C4-2B (cell line): ENCODE results near the gene SREBF1.
A peak's percentile ranks its signal among the peaks of the same experiment; 100 is the strongest.

Experiments used
- H3K27ac ChIP-seq: fragments of 450-650 bp; 2 replicates; pipeline ENCODE4 v1.5.1; 2017
- ZFX ChIP-seq: fragments of 450-650 bp; IDR thresholded peaks from 2 replicates; pipeline ENCODE4 v1.6.1; 2017
- TF ChIP-seq, protein P1 (sequence below): fragments of 450-650 bp; conservative IDR thresholded peaks from 2 replicates; pipeline ENCODE4 v1.5.1; 2017; ENCODE audit warnings: mild to moderate bottlenecking

Gene SREBF1

DNA sequence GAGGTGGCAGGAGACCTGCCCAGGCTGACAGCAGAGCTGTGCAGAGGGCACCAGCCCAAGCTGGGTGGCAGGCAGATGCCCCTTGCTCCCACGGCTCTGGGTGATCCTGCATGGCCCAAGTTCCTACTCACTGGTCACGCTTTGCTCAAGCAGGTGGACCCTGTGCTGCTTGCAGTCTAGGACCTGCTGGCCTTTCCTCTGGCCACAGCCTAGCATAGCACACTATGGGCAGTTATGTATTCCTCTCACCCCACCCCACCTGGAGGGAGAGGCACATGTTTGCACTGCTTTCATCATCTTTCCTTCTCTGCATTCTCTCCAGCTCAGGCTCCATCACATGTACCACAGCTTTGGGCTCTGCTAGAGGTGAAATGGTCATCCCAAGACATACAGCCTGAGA is 19.6 kb upstream of the SREBF1 start:
- TF ChIP-seq, protein P1, sequence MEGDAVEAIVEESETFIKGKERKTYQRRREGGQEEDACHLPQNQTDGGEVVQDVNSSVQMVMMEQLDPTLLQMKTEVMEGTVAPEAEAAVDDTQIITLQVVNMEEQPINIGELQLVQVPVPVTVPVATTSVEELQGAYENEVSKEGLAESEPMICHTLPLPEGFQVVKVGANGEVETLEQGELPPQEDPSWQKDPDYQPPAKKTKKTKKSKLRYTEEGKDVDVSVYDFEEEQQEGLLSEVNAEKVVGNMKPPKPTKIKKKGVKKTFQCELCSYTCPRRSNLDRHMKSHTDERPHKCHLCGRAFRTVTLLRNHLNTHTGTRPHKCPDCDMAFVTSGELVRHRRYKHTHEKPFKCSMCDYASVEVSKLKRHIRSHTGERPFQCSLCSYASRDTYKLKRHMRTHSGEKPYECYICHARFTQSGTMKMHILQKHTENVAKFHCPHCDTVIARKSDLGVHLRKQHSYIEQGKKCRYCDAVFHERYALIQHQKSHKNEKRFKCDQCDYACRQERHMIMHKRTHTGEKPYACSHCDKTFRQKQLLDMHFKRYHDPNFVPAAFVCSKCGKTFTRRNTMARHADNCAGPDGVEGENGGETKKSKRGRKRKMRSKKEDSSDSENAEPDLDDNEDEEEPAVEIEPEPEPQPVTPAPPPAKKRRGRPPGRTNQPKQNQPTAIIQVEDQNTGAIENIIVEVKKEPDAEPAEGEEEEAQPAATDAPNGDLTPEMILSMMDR = no peak
- TF ChIP-seq ZFX = no peak
- no peak overlapping the region for H3K27ac ChIP-seq

DNA sequence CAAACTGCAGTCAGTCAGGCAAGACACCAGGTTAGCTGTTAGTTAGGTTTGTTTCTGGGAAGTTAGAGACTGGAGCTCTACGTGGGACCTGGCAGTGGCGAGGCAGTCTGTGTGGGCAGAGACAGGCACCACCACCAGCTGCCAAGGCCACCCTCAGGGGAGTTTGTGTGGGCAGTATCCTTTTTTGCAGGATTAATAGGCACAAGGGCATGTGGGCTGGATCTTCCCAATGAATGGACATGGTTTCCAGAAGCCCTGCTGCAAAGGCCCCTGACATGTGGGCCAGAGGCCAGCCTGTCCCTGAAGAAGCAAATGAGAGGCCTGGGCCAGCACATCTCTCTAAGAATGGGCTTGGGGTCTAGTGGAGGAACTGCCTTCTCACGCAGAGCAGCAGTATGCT is 19.2 kb upstream of the SREBF1 start:
- TF ChIP-seq, protein P1 = no peak
- TF ChIP-seq ZFX = no peak
- no peak overlapping the region for H3K27ac ChIP-seq

DNA sequence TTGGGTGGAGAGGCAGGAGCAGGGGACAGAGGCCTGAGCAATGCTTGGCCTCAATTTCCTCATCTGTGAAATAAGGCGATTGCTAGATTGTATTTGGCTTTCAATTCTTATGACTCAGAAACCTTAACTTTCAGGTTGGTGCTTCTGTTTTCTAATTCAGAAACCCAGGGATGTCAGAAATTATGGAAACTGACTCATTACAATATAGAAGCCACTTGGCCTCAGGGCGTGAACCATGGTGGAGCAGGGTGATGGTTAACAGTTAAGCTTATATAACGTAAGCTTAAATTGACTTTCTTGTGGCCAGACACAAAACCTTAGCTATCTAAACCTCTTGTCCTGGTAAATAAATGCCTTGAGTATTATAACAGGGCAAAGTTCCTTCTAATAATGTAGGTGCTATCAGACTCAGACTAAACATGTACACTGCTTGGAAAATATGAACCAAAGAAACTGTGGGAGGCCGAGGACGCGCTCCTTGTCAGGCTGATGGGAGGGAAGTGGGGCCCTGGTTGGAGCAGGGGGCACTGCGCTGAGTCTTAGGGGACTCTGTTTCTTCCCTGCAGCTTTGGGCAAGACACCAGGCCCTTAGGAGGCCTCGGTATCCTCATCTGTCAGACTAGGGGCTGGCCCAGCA is 17.1 kb upstream of the SREBF1 start:
- H3K27ac ChIP-seq = no peak overlapping the region

DNA sequence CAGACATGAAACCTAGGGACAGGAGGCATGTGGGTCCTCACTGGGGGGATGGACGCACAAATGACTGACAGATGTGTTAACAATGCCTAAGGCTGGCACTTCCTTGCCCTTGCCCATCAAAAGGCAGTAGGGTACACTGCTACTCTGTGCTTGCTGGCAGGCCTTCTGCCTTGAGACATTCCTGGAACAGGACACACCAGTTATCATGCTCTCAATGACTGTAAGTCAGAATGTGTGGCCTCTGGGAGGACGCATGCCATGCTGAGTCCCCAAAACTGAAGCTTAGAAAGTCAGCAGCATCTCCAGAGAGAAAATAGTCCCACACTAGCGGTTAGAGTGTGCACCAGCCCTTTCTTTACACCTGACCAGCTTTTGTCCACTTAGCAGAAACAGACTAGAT is 16.1 kb upstream of the SREBF1 start:
- TF ChIP-seq, protein P1 = no peak
- no peak overlapping the region for H3K27ac ChIP-seq

More for the DNA sequence above, 17.1 kb upstream of the SREBF1 start:
- TF ChIP-seq, protein P1 = no peak
- no peak for TF ChIP-seq ZFX

DNA sequence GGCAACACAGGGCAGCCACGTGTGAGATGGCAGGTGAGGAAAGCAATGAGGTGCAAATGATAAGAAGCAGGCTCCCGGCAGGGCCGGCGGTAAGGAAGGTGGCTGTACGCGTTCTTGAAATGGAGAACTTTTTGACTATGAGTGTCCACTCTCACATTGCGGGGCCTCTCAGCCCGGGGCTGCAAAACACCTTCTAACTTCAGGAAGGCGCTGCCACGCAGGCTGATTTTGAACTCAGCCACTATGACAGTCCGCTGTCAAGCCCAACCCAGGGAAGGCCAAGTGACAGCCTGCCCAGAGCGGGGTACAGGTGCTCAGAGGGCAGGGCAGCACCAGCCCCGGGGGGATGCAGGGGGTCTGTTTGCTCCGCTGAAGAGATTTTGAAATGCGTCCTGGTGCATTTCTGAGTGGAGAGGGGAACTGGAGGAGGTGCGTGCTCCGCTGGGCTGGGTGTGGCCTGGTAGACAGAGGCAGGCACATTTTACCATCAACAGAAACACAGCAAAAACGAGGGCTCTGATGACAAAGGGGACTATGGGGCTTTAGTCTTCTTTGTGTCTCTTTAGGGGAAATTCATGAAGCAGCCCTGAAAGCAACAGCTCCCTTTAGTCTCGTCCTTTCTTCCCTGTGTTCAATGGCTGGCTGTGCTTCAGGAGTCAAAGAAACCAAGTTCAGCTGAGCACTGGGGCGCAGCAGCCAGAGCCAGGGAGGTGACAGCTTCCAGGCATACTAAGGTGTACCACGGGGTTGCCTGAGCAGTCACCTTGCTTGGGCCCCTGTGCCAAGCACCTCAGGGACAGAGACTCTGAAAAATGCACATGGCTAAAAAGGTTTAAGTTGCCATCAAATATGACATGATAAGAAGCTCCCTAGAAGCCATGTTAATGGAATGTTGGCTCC is 14.6 kb upstream of the SREBF1 start:
- no peak overlapping the region for H3K27ac ChIP-seq
- TF ChIP-seq ZFX = no peak

DNA sequence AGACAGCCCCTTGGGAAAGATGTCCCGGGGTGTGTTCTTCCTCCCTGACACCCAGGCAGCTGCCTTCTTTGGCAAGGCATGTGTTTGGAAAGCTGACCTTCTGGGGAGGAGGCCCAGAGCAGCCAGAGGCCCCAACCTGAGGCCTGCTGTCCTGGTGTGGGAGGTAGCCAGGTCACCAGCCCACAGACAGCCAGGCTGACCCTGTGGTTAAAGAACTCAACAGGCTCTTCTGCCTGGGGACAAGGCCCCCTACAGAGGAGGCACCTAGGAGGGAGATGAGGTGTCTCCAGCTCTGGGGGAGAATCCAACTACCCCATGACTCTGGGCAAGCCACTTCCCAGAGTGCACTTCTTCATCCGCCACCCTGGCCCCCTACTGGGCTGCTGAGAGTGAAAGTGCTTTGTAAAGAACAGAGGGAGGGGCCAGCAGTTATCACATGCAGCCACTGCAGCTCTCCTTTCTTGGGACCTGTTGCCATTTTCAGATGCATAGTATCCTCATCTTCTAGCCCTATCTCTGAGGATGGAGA is 13.1 kb upstream of the SREBF1 start:
- TF ChIP-seq, protein P1 = no peak
- TF ChIP-seq ZFX = no peak
- peak overlapping the region; percentile 1; the same call in 1 of the 2 replicates for H3K27ac ChIP-seq

DNA sequence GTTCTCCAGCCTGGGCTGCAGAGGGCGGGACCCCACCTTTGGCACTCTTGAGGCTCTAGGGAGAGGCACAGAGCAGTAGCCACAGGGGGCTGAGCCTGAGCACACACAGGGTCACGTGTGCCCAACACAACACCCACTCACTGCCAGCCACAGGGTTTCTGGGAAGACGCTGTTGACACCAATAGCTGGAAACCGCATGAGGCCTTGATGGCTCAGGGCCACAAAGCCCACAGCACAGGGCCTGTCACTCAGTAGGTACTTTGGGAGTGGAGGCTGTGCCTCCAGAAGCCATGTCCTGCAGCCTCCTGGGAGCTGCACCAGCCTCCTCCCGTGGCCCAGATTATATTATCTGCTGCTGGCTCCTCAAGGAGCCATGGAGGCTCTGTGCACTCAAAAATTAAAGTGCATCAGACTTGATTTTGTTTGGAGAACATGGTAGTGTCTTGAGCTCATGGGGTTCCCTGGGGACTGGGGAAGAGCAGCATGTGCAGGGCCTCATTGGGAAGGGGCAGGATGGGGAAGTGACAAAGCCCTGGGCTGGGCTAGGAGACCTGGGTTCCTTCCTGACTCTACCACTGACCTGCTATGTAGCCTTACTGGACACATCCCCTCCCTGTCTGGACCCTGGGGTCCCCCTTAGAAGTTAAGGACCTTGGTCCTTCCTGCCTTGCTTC is 12.5 kb upstream of the SREBF1 start:
- peak overlapping the region; percentile 1; the same call in 1 of the 2 replicates for H3K27ac ChIP-seq
- no peak for TF ChIP-seq ZFX
- TF ChIP-seq, protein P1 = no peak
